Fibroblast of mammary gland (primary cell): ENCODE data around the gene UTP11.

Experiments
- DNase-seq: peaks from one replicate; pipeline ENCODE4 v3.0.0-alpha.2; 2010; ENCODE audit warnings: low read depth
- H3K4me3 ChIP-seq: 2 replicates; pipeline ENCODE4 v1.5.1; 2011; ENCODE audit warnings: low read depth, mild to moderate bottlenecking, low read length, moderate library complexity; ENCODE audit not compliant: control insufficient read depth
- TF ChIP-seq, protein P1 (sequence below): conservative IDR thresholded peaks from 2 replicates; pipeline ENCODE4 v1.5.1; 2011; ENCODE audit warnings: low read depth, low read length, inconsistent platforms; ENCODE audit not compliant: control insufficient read depth, insufficient read depth

UTP11 gene

DNA sequence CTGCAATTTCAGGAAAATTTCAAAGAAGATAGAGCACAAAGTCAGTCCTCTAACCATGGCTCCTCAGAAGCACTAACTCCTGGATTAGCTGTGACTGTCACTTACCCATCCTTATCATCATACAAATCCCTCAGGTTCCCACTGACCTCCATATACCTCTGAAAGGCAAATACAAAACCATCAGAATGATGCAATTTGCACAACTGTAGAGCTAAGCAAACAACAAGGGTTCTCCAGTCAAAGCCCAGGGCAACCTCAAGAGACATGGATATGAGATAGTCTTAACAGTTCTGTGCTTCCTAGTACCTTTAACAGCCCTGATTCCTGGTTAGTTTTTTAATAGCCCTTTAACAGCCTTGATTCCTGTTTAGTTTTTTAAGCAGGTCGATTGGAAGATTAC is 24.9 kb upstream of the UTP11 start:
- no peak for DNase-seq
- TF ChIP-seq, protein P1, sequence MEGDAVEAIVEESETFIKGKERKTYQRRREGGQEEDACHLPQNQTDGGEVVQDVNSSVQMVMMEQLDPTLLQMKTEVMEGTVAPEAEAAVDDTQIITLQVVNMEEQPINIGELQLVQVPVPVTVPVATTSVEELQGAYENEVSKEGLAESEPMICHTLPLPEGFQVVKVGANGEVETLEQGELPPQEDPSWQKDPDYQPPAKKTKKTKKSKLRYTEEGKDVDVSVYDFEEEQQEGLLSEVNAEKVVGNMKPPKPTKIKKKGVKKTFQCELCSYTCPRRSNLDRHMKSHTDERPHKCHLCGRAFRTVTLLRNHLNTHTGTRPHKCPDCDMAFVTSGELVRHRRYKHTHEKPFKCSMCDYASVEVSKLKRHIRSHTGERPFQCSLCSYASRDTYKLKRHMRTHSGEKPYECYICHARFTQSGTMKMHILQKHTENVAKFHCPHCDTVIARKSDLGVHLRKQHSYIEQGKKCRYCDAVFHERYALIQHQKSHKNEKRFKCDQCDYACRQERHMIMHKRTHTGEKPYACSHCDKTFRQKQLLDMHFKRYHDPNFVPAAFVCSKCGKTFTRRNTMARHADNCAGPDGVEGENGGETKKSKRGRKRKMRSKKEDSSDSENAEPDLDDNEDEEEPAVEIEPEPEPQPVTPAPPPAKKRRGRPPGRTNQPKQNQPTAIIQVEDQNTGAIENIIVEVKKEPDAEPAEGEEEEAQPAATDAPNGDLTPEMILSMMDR = no peak
- no peak overlapping the region for H3K4me3 ChIP-seq

DNA sequence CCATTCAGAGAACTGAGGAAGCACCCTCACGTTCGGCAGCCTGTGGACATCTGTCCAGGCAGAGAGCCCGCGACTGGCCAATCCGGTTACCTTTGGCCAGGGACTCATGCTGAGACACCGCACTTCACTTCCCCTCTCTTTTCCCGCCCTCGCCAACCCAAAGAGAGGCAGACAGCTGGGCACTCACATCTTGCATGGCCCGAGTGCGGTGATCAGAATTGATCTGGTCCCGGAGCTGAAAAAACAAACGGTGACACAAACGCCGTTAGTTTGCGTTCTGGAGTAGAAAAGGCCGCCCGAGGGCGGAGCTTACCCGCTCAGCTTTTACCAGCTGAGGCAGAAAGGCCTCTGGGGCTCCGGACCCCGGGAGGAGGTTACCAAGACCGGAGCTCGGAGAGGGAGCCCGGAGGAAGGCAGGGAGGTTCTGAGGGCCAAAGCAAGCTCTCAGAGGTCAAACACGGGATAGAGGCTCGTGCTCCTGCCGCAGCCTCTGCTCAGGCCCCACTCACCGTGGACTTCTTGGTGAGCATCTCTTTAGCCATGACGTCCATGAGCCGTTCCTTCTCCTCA is 23.1 kb upstream of the UTP11 start:
- H3K4me3 ChIP-seq = peak overlapping the region; percentile 99
- DNase-seq = peak; percentile 32
- TF ChIP-seq, protein P1 = no peak

DNA sequence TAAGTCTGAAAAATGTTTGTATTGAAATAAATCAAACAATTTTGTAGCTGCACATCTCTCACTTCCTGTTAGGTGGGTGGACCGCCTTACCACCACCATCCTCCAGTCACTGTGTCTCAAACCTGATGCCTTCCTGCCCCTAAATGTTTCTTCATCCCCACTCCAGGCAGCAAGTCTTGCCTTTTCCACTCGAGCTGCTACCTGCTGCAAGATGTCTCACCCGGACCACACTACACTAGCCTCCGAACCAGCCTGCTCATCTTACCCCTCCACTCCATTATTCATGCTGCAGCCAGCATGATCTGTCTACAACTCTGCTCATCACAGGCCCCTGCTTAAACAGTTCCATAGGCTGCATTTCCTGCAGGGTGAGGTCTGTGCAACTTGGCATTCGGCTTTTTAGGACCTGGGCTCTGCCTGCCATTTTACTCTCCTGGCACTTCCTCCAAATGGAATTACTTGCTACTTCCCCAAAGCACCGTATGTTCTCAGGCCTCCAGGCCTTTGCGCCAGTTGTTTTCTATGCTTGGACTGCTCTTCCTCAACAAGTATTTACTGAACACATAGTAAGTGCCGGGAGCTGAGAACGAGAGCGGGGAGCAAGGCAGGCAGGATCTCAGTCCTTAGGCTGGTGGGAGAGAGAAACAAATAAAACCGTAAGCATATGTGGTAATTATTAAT is 17.5 kb upstream of the UTP11 start:
- DNase-seq = no peak
- TF ChIP-seq, protein P1 = no peak
- peak overlapping the region; percentile 40 for H3K4me3 ChIP-seq

DNA sequence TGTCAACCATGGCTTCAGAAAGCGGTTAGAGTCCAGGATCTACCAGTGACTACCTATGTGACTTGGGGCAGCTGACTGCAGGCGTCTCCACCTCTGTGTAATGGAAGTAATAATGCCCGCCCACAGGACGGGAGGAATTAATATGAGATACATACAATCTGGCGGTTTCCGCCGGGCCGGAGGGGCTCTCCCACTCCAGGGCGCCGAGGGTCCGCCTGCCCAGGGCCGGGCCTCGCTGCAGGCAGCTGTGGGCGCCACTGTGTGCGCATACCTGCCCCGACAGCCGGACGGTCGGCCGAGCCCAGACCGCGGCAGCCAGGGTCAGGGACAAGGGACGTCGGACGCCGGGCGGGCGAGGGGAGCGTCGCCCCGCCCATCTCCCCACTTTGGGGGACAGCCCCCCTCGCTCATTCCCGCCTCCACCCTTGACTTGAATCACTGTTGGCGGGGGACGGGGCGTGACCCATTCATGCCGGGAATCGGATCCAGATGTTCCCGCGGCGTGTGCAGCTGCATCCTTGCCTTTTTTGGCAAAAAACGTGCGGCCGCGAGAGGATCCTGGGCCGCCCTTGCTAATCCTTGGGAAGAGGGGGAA is 16.7 kb upstream of the UTP11 start:
- peak; percentile 97 for DNase-seq
- TF ChIP-seq, protein P1 = no peak
- peak overlapping the region; percentile 40 for H3K4me3 ChIP-seq

DNA sequence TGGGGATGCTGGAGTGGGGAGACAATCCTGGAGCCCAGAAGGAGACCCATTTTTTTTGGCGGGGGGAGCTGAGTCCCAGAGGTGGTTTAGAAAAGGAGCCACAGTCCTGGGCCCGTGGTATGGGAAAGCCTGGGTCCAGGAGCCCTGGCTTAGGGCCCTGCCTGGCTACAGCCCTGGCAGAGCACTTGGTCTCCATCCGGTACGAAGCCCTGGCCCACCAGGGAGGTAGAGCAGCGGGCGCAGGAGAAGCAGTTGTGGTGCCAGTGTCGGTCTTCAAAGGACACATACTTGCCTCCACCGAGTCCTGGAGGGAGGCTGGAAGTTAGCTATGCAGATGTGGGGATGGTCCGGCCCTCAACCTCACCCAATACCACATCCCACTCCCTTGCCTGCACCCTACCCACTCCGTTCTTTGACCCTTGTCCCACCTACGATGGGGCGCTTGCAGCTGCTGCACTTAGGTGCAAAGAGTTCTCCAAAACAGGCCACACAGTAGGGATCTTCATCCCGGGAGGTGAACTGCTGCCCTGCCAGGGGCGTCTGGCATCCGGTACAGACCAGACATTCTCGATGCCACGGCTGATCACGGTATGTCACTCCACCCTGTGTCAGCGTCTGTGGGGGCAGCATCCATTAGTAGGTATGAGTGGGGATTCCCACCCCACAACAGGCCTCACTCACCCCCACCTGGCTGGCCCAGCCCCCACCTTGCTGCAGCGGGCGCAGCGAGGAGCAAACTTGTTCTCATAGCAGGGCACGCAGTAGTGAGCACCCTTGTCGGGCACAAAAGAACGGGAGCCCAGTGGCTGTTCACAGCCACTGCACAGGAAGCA is 15.1 kb upstream of the UTP11 start:
- no peak overlapping the region for H3K4me3 ChIP-seq
- DNase-seq = no peak
- TF ChIP-seq, protein P1 = no peak

DNA sequence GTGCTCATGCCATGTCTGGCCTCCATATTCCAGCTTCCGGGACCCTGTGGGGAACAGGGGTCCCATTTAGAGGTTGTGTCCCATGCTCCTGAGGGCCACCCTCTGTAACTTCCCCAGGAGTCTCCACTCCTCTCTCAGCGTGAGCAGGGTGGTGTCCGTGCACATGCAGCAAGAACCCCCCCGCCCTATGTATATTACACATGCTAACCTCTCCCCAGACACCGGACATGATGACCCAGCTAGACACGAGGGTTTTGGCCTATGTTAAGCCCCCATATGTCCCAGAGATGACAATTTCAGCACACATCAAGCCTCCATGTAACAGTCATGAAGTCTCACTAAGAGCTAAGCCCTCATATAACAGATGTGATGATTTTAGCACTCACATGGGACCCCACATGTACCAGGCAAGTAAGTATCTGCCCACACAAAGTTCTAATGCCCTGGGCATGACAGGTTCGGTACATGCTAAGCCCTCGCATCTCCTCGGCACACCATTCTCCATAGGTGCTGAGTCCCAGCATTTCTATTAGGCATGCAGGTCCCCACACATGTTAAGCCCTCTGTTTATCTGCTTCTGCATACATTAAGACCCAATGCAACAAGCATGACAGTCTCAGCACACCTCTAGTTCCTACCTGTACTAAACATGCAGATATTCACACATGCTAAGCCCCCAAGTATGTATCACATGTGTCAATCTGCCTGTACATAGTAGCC is 14.3 kb upstream of the UTP11 start:
- TF ChIP-seq, protein P1 = no peak
- no peak for DNase-seq
- H3K4me3 ChIP-seq = no peak overlapping the region
